Left ventricle myocardium inferior (tissue), 1 donor: ENCODE measurements around the gene PPP1R13L. TPM values are rescaled to one million over a fixed set of nuclear protein-coding genes. Genes with fewer than 3 reads are reported as not detected.
A peak's percentile ranks its signal among the peaks of the same experiment; 100 is the strongest.
"Not testable (repeated sequence)": the region's sequence is repeated elsewhere in the genome, so short reads cannot be mapped to it uniquely, and the experiment has no call there.

ENCODE experiments used
- DNase-seq: peaks from one replicate; pipeline ENCODE4 v3.0.0-alpha.2; 2020
- H3K27ac ChIP-seq: fragments of 200-600 bp; replicated peaks from 2 replicates; pipeline ENCODE4 v1.8.0; 2021
- H3K27me3 ChIP-seq: fragments of 200-600 bp; 2 replicates; pipeline ENCODE4 v1.8.0; 2021; ENCODE audit warnings: low read depth
- H3K36me3 ChIP-seq: fragments of 200-600 bp; 2 replicates; pipeline ENCODE4 v1.8.0; 2021
- H3K4me1 ChIP-seq: fragments of 200-600 bp; 2 replicates; pipeline ENCODE4 v1.8.0; 2021
- H3K4me3 ChIP-seq: fragments of 200-600 bp; 2 replicates; pipeline ENCODE4 v1.8.0; 2021; ENCODE audit warnings: mild to moderate bottlenecking, moderate library complexity
- H3K9me3 ChIP-seq: fragments of 200-600 bp; replicated peaks from 2 replicates; pipeline ENCODE4 v1.8.0; 2021
- intact Hi-C: fragments of 100-400 bp; cut with micrococcal nuclease; formaldehyde crosslinking; loops from one replicate; pipeline ENCODE4 v1.11.0; 2022
- total RNA-seq: library from RNA; stranded (reverse); fragmentation: NEBNext Ultra II Directional; extraction: Animal tissue kit (Norgen Biotek cat#: 25700); gene quantifications from one replicate; pipeline ENCODE4 v1.2.1, GENCODE V29; 2021
- TF ChIP-seq, protein P1 (sequence below): fragments of 200-600 bp; IDR thresholded peaks from 2 replicates; pipeline ENCODE4 v1.8.0; 2021; ENCODE audit warnings: antibody characterized with exemption, mild to moderate bottlenecking, borderline replicate concordance
- donor health status: DM: no; HTN: yes; CAD: no; lungs with severe emphysema.

The PPP1R13L gene
- total RNA-seq, 1 donor from 2014 or later: 207 TPM

DNA sequence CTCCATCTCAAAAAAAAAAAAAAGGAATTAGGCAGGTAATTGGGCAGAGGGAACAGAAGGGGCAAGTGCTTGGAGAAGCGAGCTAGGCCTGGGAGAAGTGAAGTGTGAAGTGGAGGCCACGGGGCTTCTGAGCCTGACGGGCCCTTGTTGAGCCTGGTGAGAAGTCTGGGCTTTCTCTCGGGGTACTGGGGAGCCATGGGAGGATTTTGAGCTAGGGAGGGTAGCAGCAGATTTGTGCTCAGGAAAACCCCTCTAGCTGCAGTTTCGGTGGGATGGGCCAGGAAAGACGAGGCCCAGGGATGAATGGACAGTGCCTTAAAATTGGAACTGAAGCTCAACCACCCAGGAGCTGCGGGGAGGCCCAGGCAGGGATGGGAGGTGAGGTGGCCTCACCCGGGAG, 9.6 kb upstream of the PPP1R13L start:
- no peak for DNase-seq
- Histone ChIP-seq H3K9me3 (no peaks in the 10 kb centered on the region), H3K4me3 (no peak overlapping the region), H3K27ac (peak overlapping the region; percentile 45), H3K36me3 (peaks cover 64% of the 10 kb centered on the region), H3K27me3 (no peaks in the 10 kb centered on the region), H3K4me1 (peaks cover 31% of the 10 kb centered on the region)
- TF ChIP-seq, protein P1, sequence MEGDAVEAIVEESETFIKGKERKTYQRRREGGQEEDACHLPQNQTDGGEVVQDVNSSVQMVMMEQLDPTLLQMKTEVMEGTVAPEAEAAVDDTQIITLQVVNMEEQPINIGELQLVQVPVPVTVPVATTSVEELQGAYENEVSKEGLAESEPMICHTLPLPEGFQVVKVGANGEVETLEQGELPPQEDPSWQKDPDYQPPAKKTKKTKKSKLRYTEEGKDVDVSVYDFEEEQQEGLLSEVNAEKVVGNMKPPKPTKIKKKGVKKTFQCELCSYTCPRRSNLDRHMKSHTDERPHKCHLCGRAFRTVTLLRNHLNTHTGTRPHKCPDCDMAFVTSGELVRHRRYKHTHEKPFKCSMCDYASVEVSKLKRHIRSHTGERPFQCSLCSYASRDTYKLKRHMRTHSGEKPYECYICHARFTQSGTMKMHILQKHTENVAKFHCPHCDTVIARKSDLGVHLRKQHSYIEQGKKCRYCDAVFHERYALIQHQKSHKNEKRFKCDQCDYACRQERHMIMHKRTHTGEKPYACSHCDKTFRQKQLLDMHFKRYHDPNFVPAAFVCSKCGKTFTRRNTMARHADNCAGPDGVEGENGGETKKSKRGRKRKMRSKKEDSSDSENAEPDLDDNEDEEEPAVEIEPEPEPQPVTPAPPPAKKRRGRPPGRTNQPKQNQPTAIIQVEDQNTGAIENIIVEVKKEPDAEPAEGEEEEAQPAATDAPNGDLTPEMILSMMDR: no peak
- intact Hi-C loops: no loop called here

DNA sequence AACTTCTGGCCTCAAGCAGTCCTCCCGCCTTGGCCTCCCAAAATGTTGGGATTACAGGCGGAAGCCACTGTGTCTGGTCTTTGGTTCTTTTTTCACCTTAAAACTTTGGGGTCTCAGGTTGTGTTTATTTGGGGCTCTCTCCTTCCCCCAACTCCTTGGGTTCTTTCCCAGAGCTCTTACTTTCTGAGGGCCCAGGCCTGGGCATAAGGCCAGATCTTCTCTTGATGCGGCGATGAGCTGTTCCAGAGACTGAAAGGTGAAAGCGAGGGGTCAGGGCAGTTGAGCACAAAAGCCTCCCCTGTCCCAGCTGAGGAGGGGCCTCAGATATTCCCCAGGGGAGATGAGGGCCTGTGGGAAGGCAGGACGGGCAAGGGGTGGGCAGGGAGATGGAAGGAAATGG, 8.6 kb upstream of the PPP1R13L start:
- Histone ChIP-seq H3K27ac (peak overlapping the region; percentile 45), H3K4me3 (no peak overlapping the region), H3K36me3 (peaks cover 54% of the 10 kb centered on the region), H3K9me3 (no peaks in the 10 kb centered on the region), H3K4me1 (peaks cover 31% of the 10 kb centered on the region), H3K27me3 (no peaks in the 10 kb centered on the region)
- TF ChIP-seq, protein P1: no peak
- DNase-seq: no peak
- intact Hi-C loops: no loop called here

DNA sequence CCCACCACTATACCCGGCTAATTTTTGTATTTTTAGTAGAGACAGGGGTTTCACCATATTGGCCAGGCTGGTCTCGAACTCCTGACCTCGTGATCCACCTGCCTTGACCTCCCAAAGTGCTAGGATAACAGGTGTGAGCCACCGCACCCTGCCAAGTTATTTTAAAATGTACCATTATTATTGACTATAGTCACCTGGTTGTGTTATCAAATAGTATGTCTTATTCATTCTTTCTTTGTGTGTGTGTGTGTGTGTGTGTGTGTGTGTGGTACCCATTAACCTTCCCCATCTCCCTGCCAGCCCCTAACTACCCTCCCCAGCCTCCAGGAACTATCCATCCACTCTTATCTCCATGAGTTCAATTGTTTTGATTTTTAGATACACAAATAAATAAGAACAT, 5.5 kb upstream of the PPP1R13L start:
- DNase-seq, H3K4me3 ChIP-seq, H3K27me3 ChIP-seq, intact Hi-C loops, H3K27ac ChIP-seq, H3K9me3 ChIP-seq: not testable (repeated sequence)
- Histone ChIP-seq H3K36me3 (peaks cover 28% of the 10 kb centered on the region), H3K4me1 (peaks cover 33% of the 10 kb centered on the region)

DNA sequence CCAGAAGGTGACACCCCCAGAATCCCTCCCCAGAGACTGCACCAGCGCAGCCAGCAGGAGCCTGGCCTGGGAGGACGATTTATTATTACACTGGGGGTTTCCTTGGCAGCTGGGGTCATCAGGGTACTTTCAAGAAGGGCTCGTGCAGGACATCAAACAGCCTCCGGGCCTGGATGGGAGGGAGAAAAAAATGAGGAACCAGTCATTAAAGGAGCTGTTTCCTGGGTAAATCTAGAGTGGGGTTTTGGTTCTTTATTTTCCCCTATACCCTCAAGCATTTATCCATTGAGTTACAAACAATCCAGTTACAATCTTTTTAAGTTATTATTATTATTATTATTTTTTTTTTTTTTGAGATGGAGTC, 4.7 kb upstream of the PPP1R13L start:
- TF ChIP-seq, protein P1: no peak
- H3K27ac ChIP-seq: peak overlapping the region; percentile 19
- H3K9me3 ChIP-seq: no peaks in the 10 kb centered on the region
- H3K36me3 ChIP-seq: peaks cover 22% of the 10 kb centered on the region
- H3K27me3 ChIP-seq: no peaks in the 10 kb centered on the region
- peaks cover 40% of the 10 kb centered on the region for H3K4me1 ChIP-seq
- intact Hi-C loops: no loop called here
- no peak for DNase-seq
- H3K4me3 ChIP-seq: no peak overlapping the region

DNA sequence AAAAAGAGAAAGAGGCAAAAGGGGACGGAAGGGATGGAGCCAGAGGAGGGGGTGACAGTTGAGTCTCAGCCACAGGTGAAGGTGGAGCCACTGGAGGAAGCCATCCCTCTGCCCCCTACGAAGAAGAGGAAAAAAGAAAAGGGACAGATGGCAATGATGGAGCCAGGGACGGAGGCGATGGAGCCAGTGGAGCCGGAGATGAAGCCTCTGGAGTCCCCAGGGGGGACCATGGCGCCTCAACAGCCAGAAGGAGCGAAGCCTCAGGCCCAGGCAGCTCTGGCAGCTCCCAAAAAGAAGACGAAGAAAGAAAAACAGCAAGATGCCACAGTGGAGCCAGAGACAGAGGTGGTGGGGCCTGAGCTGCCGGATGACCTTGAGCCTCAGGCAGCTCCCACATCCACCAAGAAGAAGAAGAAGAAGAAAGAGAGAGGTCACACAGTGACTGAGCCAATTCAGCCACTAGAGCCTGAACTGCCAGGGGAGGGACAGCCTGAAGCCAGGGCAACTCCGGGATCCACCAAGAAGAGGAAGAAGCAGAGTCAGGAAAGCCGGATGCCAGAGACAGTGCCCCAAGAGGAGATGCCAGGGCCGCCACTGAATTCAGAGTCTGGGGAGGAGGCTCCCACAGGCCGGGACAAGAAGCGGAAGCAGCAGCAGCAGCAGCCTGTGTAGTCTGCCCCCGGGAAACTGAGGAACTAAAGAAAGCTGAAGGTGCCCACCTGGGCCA, 4.1 kb upstream of the PPP1R13L start:
- Histone ChIP-seq H3K27me3 (no peaks in the 10 kb centered on the region), H3K4me3 (no peak overlapping the region), H3K4me1 (peaks cover 42% of the 10 kb centered on the region), H3K27ac (peak overlapping the region; percentile 19), H3K36me3 (peaks cover 16% of the 10 kb centered on the region), H3K9me3 (no peaks in the 10 kb centered on the region)
- TF ChIP-seq, protein P1: no peak
- no peak for DNase-seq
- intact Hi-C loops: no loop called here

DNA sequence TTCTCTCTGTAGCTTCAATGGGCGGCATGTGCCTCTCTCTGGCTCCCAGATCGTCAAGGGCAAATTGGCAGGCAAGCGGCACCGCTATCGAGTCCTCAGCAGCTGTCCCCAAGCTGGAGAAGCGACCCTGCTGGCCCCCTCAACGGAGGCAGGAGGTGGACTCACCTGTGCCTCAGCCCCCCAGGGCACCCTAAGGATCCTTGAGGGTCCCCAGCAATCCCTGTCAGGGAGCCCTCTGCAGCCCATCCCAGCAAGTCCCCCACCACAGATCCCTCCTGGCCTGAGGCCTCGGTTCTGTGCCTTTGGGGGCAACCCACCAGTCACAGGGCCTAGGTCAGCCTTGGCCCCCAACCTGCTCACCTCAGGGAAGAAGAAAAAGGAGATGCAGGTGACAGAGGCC, 3.3 kb upstream of the PPP1R13L start:
- no peak overlapping the region for H3K4me3 ChIP-seq
- no peaks in the 10 kb centered on the region for H3K9me3 ChIP-seq
- no peak overlapping the region for H3K27ac ChIP-seq
- peaks cover 45% of the 10 kb centered on the region for H3K4me1 ChIP-seq
- peaks cover 7% of the 10 kb centered on the region for H3K36me3 ChIP-seq
- no peaks in the 10 kb centered on the region for H3K27me3 ChIP-seq
- TF ChIP-seq, protein P1: no peak
- intact Hi-C loops: no loop called here
- no peak for DNase-seq

DNA sequence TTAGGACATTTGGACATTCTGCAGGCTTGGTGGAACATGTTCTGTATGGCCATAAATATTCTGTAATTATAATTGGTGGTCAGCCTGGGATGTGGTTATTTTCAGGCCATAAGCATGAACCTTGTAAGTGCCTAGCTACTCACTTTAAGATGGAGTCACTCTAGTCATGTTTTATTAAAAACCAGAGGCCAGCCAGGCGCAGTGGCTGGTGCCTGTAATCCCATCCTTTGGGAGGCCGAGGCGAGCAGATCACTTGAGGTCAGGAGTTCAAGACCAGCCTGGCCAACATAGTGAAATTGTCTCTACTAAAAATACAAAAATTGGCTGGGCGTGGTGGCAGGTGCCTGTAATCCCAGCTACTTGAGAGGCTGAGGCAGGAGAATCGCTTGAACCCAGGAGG, 2.7 kb upstream of the PPP1R13L start:
- intact Hi-C loops, H3K27ac ChIP-seq, H3K9me3 ChIP-seq, H3K36me3 ChIP-seq, H3K27me3 ChIP-seq, DNase-seq: not testable (repeated sequence)
- Histone ChIP-seq H3K4me1 (peaks cover 50% of the 10 kb centered on the region), H3K4me3 (peak overlapping the region; percentile 88)
